Posterior vena cava (tissue), 2 donors: Measurements from ENCODE around the gene TBC1D22A. TPM values are rescaled to one million over a fixed set of nuclear protein-coding genes. Genes with fewer than 3 reads are reported as not detected.
"Not testable (repeated sequence)": the region's sequence is repeated elsewhere in the genome, so short reads cannot be mapped to it uniquely, and the experiment has no call there.

Source experiments
- DNase-seq: peaks from one replicate; pipeline ENCODE4 v3.0.0-alpha.2; 2020; ENCODE audit warnings: low spot score
- intact Hi-C, 2 donors: fragments of 100-400 bp; cut with DNase I; formaldehyde crosslinking; loops; one replicate each; pipeline versions ENCODE4 v1.14.1 to v1.14.2; 2022 to 2023
- total RNA-seq, 2 donors: library from RNA; stranded (reverse); fragmentation: NEBNext Ultra II Directional; extraction: Animal tissue kit (Norgen Biotek cat#: 25700); gene quantifications; one replicate each; pipeline ENCODE4 v1.2.1, GENCODE V29; 2021
- donor health status: DM: yes; HTN: yes; CAD: no.
- donor health status: DM: yes; HTN: yes; CAD: no.

TBC1D22A gene
- total RNA-seq, 2 donors from 2014 or later = 19.3 to 21.7 TPM

DNA sequence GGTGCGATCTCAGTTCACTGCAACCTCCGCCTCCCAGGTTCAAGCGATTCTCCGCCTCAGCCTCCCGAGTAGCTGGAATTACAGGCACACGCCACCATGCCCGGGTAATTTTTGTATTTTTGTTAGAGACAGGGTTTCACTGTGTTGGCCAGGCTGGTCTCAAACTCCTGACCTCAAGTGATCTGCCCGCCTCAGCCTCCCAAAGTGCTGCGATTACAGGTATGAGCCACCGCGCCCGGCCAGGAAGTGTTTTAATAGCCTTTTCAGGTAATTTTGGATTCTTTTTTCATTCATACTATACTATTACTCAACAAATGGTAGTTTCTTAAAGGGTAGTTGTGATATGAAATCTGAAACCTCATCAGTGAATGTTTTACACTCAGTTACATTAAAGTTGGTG lies 216.2 kb downstream of the TBC1D22A start:
- DNase-seq = peak; percentile 38
- intact Hi-C loops = not testable (repeated sequence)

DNA sequence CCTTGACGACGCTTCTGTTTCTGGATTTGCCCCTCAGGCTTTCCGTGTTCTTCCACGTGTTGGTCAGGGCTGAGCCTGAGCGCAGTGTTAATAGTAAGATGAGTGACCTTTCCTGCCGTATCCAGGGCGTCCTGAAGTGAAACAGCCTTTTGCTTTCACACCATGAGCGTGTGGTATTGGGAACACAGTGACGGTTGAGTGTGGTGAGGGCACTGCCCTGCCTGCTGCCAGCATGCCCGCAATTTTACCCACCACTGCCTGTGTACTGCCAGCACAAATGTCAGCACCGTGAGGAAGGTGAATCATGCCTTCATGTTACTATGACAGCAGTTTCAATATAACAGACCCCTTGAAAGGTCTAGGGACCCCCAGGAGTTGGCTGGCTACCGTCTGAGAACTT lies 217.1 kb downstream of the TBC1D22A start:
- intact Hi-C loops = no loop called here
- peak; percentile 14 for DNase-seq

DNA sequence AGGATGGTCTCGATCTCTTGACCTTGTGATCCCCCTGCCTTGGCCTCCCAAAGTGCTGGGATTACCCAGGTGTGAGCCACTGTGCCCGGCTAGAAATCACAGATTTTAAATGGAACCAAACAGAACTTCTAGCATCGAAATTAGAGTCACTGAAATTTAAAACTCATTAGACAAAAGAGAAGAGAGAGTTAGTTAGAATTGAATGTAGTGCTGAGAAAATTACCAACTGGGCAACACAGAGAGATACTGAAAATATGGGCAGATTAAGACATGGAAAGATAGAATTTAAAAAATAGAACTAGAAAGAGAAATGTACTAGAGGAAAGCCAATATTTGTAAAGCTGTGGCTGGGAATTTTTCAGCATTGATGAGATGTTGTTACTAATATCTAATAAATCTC lies 217.9 kb downstream of the TBC1D22A start:
- intact Hi-C loops = no loop called here
- DNase-seq = no peak

DNA sequence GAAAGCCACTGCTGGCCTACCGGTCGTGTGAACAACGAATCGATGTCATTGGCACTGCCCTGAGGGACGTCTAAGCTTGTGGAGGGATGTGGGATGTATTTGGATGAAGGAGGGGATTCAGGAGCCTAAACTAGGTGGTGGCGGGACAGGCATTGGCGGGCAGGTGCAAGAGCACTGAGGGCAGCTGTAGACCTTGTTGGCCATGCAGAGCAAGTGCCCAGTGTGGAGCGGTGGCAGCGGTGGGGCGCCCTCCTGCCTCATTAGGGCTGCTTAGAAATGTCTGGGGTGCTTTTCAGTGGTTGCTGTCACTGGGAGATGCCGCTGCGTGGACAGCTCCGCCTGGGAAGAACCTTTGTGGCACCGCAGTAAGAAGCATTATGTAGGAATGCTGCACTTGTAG lies 220.2 kb downstream of the TBC1D22A start:
- intact Hi-C loops = no loop called here
- peak; percentile 69 for DNase-seq

DNA sequence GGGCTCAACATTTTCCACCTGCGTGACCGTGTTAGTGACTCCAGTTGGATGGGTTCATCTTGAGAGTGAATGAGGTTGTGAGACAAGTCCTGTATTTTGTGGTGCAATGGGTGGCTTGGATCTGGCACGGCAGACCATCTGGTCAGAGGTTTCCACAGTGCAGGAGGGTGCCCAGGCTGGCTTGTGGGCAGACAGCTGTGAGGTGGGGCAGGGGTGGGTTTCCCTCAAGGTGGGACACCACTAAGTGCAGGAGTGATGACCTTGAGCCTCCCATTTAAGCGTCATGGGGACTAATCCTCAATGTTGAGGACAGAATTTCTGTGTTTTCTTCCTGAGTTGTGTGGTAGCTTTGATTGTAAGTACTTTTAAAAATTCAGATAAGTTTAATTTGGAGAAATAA lies 220.6 kb downstream of the TBC1D22A start:
- intact Hi-C loops = no loop called here
- no peak for DNase-seq

DNA sequence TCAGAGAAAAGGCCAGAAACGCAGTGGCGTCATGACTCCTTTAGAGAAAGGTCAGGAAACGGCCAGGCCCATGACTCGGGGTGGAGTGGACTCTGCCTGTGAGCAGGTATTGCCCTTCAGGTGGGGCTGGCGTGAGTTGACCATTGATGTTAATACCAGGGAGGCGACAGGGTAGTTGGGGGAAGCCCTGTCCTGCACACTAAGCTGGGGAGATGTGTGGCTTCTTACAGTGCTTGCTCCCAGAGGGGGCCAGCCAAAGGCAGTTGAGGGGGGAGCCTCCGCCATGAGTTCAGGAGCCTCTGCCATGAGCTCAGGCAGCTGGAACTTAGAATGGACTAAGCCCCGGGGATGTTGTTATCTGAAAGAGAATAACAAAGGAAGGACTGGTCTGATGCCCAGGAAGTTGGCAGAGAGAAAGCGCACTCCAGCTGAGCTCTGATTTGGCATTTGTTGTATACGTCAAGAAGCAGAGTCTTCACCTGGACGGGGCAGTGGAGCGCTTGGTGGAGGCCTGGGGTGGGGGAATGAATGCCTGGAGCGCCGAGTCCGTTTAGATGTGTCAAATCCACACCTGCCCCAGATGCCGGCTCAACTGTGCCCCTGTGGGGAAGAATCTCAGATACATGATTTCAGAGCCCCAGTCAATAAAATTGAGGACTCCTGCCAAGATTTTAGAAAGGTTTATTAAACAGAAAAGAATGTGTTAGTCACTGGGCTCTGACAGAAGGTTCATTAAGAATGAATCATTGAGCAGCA lies 222.5 kb downstream of the TBC1D22A start:
- intact Hi-C loops = no loop called here
- DNase-seq = peak; percentile 81

DNA sequence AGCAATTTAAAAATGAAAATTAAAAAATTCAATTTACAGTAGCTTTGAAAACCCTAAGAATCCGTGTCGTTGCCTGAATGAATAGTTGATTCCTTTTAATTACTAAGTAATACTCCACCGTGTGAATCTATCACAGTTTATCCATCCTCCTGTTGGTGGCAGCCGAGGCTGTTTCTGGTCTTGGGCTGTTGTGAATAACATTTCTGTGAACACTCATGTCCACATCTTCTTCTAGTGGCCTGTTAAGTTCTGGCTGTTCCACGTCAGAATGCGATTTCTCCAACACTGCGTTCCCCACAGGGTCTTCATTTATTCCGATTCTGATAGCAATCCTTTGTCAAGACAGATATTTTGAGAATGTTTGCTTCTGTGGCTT lies 223.0 kb downstream of the TBC1D22A start:
- intact Hi-C loops = no loop called here
- DNase-seq = peak; percentile 8

DNA sequence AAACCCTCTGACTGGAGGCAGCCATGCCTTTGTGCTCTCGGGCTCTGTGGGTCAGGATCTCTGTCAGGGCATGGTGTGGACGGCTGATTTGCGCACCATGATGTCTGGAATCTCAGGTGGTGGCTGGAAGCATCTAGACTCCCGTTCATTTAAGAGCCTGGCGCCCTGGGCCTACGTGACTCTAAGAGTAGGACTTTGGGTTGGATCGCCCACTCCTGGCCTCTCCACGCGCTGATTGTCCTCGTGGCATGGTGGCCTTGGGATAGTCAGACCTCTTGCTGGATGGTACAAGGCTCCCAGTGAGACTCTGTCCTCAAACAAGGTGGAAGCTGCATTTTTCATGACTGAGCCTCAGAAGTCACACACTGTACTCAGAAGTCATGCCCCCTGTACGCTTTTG lies 224.3 kb downstream of the TBC1D22A start:
- intact Hi-C loops = no loop called here
- peak; percentile 54 for DNase-seq

DNA sequence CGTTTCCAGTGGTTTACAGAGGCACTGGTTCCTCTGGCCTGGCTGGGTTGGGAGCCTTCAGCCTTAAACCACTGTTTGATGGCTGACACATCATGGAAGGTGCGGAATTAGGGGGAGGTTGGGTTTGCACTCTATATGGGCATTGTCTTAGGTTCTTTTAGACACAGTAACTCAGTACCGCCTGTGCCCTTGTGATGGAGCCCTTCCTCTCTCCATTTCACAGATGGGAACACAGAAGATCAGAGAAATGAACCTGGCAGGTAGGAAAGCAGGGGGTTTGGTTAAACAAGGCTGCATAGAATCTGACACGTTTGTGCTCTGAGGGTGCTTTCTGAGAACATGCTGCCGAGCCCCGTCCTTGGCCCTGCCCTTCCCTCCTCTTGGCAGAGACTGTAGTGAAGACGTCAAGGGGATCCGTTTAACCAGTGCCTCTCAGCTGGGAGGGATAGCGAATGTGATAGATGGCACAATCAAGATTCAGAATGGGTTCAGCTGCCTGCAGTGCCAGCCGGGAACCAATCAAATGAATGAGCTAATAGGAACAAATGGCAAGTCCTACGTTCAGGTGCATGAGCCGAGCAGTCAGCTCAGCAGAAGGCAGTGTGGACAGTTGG lies 228.6 kb downstream of the TBC1D22A start:
- intact Hi-C loops = no loop called here
- DNase-seq = peak; percentile 49

DNA sequence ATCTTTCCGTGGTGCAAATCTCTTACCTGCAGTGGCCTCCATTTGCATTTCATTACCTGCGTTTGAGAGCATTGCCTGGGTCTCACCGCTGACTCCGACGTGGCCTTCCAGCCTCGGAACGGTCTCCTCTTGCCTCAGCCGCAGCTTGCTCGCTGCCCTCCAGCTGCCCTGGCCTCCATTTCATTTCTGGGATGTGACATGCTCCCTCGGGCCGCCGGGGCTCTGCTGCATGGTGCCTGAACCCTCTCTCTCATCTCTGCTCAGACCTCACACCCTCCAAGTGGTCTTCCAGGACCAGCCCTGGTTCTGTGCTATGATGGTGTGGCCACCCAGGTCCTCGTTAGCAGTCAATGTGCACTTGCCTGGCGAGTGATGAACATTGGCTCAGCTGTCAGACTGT lies 229.2 kb downstream of the TBC1D22A start:
- intact Hi-C loops = no loop called here
- DNase-seq = no peak

DNA sequence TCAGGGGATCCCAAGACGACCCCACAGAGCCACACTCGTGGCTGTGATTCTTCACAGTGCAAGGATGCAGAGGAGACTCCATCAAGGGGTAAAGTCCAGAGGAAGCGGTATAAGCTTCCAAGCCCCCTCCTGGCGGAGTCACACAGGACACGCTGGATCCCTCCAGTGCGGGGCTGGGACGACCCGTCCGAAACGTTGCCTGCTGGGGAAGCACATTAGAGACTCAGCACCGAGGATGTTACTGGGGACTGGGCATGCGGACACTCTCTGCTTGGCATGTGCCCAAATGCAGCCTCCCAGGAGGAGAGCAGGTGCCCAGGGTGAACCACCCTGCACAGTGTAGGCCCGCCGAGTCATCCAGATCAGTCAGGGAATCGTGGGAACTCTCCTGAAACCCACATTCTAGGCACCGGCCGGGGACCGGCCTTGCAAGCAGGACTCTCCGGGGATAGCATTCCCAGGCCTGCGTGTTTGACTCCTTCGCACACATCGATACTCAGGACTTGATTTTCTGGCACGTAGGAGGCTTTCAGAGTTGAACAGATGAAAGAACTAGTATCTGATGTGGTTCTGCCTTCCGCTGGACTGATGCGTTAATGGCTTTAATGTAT lies 229.8 kb downstream of the TBC1D22A start:
- DNase-seq = peak; percentile 72
- intact Hi-C loops = no loop called here

DNA sequence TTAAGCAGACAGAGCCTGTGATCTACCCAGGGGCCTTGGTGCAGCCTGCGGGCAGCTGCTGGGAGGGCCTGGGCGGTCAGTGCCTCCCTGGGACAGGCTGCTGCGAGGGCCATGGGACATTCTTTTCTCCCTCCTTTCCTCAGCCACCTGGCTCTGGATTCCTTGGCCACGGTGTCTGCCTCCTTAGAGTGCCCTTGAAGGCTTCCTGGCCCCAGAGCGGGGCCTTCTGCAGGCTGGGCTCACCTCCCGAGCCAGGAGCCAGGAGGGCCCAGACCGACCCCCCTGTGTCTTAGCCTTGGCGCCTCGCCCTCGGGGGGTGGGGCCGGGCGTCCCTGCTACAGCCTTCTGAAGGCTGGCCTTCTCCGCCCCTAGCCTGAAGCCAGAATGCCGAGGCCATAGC lies 231.2 kb downstream of the TBC1D22A start:
- DNase-seq = peak; percentile 61

DNA sequence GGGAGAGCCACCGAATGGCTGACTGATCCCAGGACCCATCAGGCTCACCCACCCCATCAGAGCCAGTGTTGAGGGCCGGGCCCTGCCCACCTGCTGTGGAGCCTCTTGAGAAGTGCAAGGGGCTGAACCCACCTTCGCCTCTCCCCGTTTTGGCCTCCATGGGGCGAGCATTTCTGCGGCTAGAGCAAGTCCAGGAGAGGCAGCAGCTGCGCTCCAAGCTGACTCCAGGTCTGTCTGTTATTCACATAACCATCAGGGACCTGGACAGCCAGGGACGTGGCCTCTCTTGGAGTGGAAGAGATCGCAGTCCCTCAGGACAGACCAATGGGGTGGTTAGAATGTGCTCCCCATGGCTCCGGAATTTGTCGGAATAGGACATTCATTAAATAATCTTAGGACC lies 231.8 kb downstream of the TBC1D22A start:
- intact Hi-C loops = no loop called here
- peak; percentile 59 for DNase-seq

More for the DNA sequence above, 231.2 kb downstream of the TBC1D22A start:
- intact Hi-C loops = no loop called here

DNA sequence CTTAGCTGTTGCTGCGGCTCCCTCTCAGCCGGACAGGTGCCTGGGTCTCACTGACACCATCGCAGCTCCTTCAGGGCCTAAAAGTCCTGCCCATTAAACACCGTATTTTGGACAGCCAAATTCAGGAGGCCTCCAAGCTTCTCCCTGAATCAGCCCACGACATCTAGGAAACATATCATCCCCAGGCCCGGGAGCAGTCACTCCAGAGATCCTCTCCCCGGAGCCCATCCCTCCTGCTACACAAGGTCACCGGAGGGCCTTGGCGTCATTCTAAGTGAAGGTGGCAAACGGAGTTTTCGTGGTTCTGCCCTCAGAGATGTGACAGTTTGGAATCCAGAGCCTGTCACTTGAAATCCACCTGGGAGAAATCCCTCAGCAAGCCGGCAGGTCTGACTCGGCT lies 232.5 kb downstream of the TBC1D22A start:
- intact Hi-C loops = no loop called here
- peak; percentile 28 for DNase-seq

DNA sequence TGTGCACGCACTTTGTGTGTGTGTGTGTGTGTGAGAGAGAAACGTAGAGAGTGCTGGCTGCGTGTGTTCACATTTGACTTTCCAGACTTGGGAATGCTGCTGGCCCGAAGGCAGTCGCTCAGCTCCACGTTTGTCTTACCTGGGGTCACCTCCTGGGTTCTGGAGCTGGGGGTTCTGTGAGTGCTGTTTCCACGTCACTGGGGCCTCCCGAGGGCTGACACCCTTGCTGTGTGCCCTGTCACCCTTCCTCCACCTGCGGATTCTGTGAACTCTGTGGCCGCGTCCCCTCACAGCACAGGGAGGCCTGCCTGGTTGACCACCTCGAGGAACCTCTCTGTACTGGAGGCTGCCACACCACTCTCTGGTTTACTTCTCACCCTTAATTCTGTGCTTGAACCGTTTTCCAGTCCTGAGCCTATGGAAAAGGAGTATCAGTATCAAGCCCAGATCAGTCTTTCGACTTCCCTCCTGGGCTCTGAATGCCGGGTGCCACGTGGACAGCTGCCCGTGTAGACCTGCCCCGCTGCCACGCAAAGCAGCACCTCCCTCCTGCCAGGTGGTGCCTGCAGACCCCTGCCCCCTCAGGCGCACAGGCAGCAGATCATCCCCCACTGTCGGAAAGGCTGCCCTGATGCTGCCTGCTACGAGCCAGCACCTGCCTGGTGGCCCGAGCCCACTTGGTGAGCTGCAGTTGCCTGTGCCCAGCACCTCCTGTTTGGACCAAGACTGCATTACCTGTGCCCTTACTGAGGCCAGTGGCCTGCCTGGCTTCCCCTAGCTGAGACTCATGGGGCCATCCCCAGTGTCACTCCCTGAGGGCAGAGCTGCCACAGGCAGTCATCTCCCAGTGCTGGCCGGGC lies 233.3 kb downstream of the TBC1D22A start:
- peak; percentile 65 for DNase-seq
- intact Hi-C loops = no loop called here

DNA sequence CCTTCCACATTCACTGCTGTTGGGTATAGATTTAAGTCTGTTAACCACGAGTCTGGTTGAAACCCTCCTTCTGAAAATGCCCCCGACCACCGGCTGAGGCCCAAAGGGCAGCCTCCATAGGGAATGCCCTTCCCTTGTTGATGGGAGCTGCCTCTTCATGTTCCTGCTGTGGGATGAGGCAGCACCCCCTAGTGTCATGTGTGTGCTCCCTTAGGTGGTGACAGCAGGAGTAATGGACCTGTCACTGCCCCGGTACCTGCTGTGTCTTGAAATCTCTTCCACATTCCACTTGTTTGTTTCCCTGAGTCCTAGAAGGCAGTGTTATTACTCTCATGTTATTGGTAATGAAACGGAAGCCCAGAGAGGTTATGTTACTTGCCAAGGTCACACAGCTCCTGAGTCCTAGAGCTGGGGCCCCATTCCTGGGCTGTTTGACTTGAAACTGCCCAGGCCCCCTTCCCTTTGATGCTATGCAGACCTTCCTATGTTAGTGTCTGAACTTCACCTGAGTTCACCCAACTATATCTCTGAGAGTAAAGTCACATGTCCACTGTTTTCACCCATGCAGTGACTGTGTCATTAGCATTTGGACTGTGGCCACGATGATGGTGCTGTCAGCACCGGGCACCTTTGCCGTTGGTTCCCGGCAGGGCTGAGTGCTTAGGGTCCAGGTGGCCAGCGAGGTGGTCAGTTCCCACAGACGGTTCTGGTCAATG lies 234.3 kb downstream of the TBC1D22A start:
- peak; percentile 48 for DNase-seq
- intact Hi-C loops = no loop called here

DNA sequence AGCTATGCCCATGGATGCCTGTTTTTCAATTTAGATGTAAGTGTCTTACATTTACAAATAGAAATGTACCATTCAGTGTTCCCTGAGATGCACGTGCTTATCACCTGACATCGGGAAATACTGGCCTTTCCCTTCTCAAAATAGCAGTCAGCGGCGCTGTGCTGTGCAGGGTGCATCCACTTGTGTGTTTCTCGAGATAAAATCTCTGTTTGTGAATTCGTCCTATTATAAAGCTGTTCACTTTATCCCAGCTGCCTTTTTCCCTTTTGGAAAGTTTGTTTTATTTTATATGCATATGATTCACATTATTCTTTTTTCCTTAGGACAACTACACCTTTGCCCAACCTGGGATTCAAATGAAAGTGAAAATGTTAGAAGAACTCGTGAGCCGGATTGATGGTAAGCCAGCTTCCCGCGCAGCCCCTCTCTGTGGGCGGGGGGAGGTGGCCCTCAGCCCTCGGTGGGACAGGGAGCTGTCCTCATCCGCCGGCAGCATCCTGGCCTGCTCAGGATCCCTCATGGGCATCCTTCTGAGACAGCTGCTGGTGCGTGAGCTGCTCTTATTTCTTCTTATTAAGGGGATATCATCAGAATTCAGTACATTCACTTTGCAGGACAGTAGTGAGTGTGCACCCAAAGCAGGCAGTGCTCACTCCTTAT lies 235.0 kb downstream of the TBC1D22A start:
- intact Hi-C loops = no loop called here
- DNase-seq = peak; percentile 52

DNA sequence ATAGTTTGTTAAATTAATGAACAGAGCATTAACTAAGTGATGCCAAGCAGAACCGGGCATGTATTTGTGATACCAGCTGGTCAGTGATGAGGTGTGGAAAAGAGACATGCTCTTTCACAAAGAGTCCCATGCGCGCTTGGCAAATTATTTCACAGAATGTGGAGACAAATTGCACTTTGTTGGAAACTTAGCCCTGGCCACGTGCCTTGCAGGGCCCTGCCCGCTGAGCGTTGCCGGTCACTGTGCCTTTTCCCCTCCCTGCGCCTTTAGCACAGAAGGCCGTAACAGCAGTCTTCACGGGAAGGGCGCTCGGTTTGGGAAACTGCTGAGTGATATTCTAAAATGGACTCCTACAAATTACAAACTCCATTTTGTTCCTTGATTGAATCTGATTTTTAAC lies 235.9 kb downstream of the TBC1D22A start:
- intact Hi-C loops = no loop called here
- peak; percentile 73 for DNase-seq

DNA sequence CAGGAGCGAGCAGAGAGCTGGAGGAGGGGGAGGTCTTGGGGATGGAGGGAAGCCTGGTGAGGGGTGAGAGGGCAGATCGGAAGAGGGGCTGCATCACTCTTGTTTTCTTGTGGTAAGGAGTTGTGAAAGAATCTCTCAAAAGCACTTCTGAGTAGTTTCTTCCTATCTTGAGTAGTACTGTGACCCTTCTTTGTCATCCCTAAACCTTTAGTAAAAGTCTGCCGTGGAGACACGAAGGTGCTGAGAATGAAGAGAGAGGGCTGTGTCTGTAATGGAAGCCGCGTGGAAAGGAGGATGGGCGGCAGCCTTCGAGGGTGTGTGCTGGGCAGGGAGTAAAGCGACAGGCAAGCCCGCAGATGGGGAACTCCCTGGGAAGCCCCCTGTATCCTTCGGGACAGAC lies 237.8 kb downstream of the TBC1D22A start:
- intact Hi-C loops = no loop called here
- DNase-seq = peak; percentile 15
